Stimulated activated memory B cell treated with anti-CD40 and anti-IgM and Interleukin-4, amounts not matched to agents 10 μg/mL and 1 μg/mL and 100 μg/mL, for 72 hours (primary cell): ENCODE measurements around the gene NCDN.

ENCODE experiments used
- ATAC-seq: fragments of 150-1000 bp; cut with Tn5 transposase; 2 replicates; pipeline ENCODE4 v1.10.0; 2021
- H3K27ac Mint-ChIP-seq: one replicate; pipeline ENCODE4 v1.8.0; 2022; ENCODE audit warnings: mild to moderate bottlenecking, mixed read lengths
- H3K27me3 Mint-ChIP-seq: one replicate; pipeline ENCODE4 v1.8.0; 2022; ENCODE audit warnings: mixed read lengths
- H3K36me3 Mint-ChIP-seq: one replicate; pipeline ENCODE4 v1.8.0; 2022; ENCODE audit warnings: mixed read lengths
- H3K4me1 Mint-ChIP-seq: one replicate; pipeline ENCODE4 v1.8.0; 2022; ENCODE audit warnings: mixed read lengths
- H3K4me3 Mint-ChIP-seq: one replicate; pipeline ENCODE4 v1.8.0; 2022; ENCODE audit warnings: mild to moderate bottlenecking, moderate library complexity, mixed read lengths
- H3K9me3 Mint-ChIP-seq: one replicate; pipeline ENCODE4 v1.8.0; 2022; ENCODE audit warnings: mixed read lengths

NCDN gene

GRCh38 chr1:35560256-35561225 lies 2.9 kb downstream of the NCDN start:
- Mint-ChIP-seq H3K4me1 (peaks cover 58% of the 10 kb centered on the region), H3K9me3 (no peaks in the 10 kb centered on the region), H3K27me3 (no peaks in the 10 kb centered on the region), H3K36me3 (peaks cover 10% of the 10 kb centered on the region), H3K4me3 (no peak overlapping the region), H3K27ac (no peak overlapping the region)
- no peak for ATAC-seq

- no peaks in the 10 kb centered on the region for H3K9me3 Mint-ChIP-seq
- H3K4me1 Mint-ChIP-seq = peaks cover 49% of the 10 kb centered on the region
- no peak overlapping the region for H3K27ac Mint-ChIP-seq
- H3K27me3 Mint-ChIP-seq = no peaks in the 10 kb centered on the region
- no peak overlapping the region for H3K4me3 Mint-ChIP-seq
- peaks cover 12% of the 10 kb centered on the region for H3K36me3 Mint-ChIP-seq
- no peak for ATAC-seq
Measured at GRCh38 chr1:35561297-35561971, 3.8 kb downstream of the NCDN start.

GRCh38 chr1:35561972-35562680 lies 4.5 kb downstream of the NCDN start:
- Mint-ChIP-seq H3K4me1 (peaks cover 45% of the 10 kb centered on the region), H3K27ac (no peak overlapping the region), H3K36me3 (peaks cover 19% of the 10 kb centered on the region), H3K9me3 (no peaks in the 10 kb centered on the region), H3K4me3 (no peak overlapping the region), H3K27me3 (no peaks in the 10 kb centered on the region)
- ATAC-seq = no peak

DNA sequence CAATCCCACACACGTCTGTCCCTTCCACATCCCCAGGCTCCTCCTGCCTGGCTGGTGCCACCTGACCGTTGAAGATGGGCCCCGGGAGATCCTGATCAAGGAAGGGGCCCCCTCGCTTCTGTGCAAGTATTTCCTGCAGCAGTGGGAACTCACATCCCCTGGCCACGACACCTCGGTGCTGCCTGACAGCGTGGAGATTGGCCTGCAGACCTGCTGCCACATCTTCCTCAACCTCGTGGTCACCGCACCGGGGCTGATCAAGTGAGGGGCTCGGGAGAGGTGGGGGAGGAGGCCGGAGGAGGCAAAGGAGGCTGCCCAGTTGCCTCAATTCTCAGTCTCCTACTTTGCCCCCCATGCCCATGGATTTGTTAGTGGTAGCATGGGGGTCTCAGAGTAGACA lies 5.6 kb downstream of the NCDN start:
- H3K4me1 Mint-ChIP-seq = peaks cover 43% of the 10 kb centered on the region
- peaks cover 21% of the 10 kb centered on the region for H3K36me3 Mint-ChIP-seq
- no peak for ATAC-seq
- no peak overlapping the region for H3K4me3 Mint-ChIP-seq
- no peak overlapping the region for H3K27ac Mint-ChIP-seq
- no peaks in the 10 kb centered on the region for H3K27me3 Mint-ChIP-seq
- no peaks in the 10 kb centered on the region for H3K9me3 Mint-ChIP-seq

DNA sequence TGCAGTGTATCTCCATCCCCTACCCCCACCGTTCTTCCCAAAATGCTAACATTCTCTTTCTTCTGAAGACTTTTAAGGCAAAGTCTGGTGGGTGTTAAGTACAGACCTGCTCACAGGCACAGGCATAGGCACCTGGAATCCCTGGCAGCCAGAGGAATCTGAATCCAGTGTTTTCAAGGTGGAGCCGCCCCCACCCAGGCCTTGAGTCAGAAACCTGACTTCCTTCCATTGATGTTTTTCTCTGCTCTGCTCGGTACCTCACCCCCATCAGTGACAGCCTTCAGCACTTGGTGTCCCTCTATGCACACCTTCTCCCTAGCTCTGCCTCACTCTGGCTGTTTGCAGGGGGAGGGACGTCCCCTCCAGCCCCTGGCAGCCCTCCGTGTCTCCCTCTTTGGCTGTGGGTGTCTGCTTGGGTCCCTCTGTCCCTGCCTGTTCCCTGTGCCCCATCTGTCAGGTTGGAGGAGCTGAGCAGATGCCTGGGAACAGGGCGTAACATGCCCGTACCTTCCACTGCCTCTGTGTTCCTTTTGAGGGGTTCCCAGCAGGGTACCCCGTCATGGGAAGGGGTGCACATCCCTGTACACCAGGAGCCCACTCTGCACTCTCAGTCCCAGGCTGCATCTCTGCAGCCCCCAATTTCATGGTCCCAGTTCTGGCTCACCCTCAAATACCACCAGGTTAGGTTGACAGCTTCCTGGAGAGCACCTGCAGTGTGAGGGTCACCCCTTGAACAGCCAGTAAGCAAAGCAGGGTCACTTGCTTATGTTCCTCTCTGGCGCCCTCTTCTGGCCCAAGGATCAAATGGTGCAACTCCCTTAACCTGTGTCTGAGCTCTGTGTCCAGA lies 6.7 kb downstream of the NCDN start:
- Mint-ChIP-seq H3K27ac (no peak overlapping the region), H3K36me3 (peaks cover 21% of the 10 kb centered on the region), H3K4me1 (peaks cover 42% of the 10 kb centered on the region), H3K27me3 (no peaks in the 10 kb centered on the region), H3K9me3 (no peaks in the 10 kb centered on the region), H3K4me3 (no peak overlapping the region)
- ATAC-seq = peak; percentile 67

GRCh38 chr1:35564884-35565741 lies 7.5 kb downstream of the NCDN start:
- H3K4me1 Mint-ChIP-seq = peaks cover 37% of the 10 kb centered on the region
- H3K27ac Mint-ChIP-seq = no peak overlapping the region
- H3K36me3 Mint-ChIP-seq = peaks cover 21% of the 10 kb centered on the region
- ATAC-seq = no peak
- H3K9me3 Mint-ChIP-seq = no peaks in the 10 kb centered on the region
- H3K4me3 Mint-ChIP-seq = no peak overlapping the region
- H3K27me3 Mint-ChIP-seq = no peaks in the 10 kb centered on the region

- Mint-ChIP-seq H3K4me3 (no peak overlapping the region), H3K9me3 (no peaks in the 10 kb centered on the region), H3K4me1 (peaks cover 36% of the 10 kb centered on the region), H3K27me3 (no peaks in the 10 kb centered on the region), H3K27ac (no peak overlapping the region), H3K36me3 (peaks cover 21% of the 10 kb centered on the region)
- no peak for ATAC-seq
Measured at GRCh38 chr1:35565742-35566133, 8.1 kb downstream of the NCDN start.

- no peak overlapping the region for H3K4me3 Mint-ChIP-seq
- H3K9me3 Mint-ChIP-seq = no peaks in the 10 kb centered on the region
- H3K4me1 Mint-ChIP-seq = peaks cover 20% of the 10 kb centered on the region
- no peaks in the 10 kb centered on the region for H3K27me3 Mint-ChIP-seq
- no peak for ATAC-seq
- H3K27ac Mint-ChIP-seq = no peak overlapping the region
- peaks cover 21% of the 10 kb centered on the region for H3K36me3 Mint-ChIP-seq
Measured at GRCh38 chr1:35567947-35568558, 10.5 kb downstream of the NCDN start.

GRCh38 chr1:35568975-35569395 lies 11.4 kb downstream of the NCDN start:
- no peak overlapping the region for H3K27ac Mint-ChIP-seq
- peak; percentile 68 for ATAC-seq
- H3K9me3 Mint-ChIP-seq = no peaks in the 10 kb centered on the region
- no peak overlapping the region for H3K4me3 Mint-ChIP-seq
- H3K27me3 Mint-ChIP-seq = no peaks in the 10 kb centered on the region
- peaks cover 20% of the 10 kb centered on the region for H3K4me1 Mint-ChIP-seq
- peaks cover 20% of the 10 kb centered on the region for H3K36me3 Mint-ChIP-seq

GRCh38 chr1:35569936-35570335 lies 12.3 kb downstream of the NCDN start:
- Mint-ChIP-seq H3K27me3 (peaks cover 7% of the 10 kb centered on the region), H3K4me3 (no peak overlapping the region), H3K4me1 (peaks cover 11% of the 10 kb centered on the region), H3K9me3 (no peaks in the 10 kb centered on the region), H3K36me3 (peaks cover 10% of the 10 kb centered on the region), H3K27ac (no peak overlapping the region)
- ATAC-seq = no peak

GRCh38 chr1:35570589-35571137 lies 13.1 kb downstream of the NCDN start:
- Mint-ChIP-seq H3K9me3 (no peaks in the 10 kb centered on the region), H3K4me1 (peaks cover 10% of the 10 kb centered on the region), H3K27me3 (peaks cover 14% of the 10 kb centered on the region), H3K36me3 (peaks cover 10% of the 10 kb centered on the region), H3K4me3 (no peak overlapping the region), H3K27ac (no peak overlapping the region)
- ATAC-seq = no peak

- peaks cover 11% of the 10 kb centered on the region for H3K4me1 Mint-ChIP-seq
- H3K4me3 Mint-ChIP-seq = no peak overlapping the region
- H3K9me3 Mint-ChIP-seq = no peaks in the 10 kb centered on the region
- peaks cover 10% of the 10 kb centered on the region for H3K36me3 Mint-ChIP-seq
- H3K27ac Mint-ChIP-seq = no peak overlapping the region
- ATAC-seq = no peak
- H3K27me3 Mint-ChIP-seq = peaks cover 17% of the 10 kb centered on the region
Measured at GRCh38 chr1:35571263-35571662, 13.7 kb downstream of the NCDN start.

DNA sequence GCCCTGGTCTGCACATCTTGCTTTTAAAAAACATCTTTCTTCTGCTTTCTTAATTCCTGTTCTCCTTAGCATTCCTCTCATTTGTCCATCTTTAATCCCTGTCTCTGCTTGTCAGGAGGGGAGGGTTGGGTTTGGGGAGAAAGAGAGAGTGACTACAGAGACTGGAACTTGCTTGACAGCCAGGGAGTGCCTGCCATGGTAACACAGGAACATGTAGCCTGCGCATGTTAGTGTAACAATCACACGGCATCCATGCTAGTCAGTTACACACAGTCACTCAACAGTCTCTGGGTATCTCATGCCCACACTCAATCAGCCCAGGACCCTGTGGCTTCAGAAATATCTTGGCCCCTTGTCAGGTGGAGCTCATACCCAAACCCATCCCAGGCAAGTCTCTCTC lies 14.7 kb downstream of the NCDN start:
- ATAC-seq = no peak
- Mint-ChIP-seq H3K27ac (no peak overlapping the region), H3K4me1 (peaks cover 17% of the 10 kb centered on the region)

More for the DNA sequence above, 14.7 kb downstream of the NCDN start:
- H3K27me3 Mint-ChIP-seq = peaks cover 17% of the 10 kb centered on the region
- H3K36me3 Mint-ChIP-seq = peaks cover under 1% of the 10 kb centered on the region
- H3K9me3 Mint-ChIP-seq = no peaks in the 10 kb centered on the region
- H3K4me3 Mint-ChIP-seq = no peak overlapping the region
